Measurements from ENCODE around the gene ULK1. TPM values are rescaled to one million over a fixed set of nuclear protein-coding genes. Genes with fewer than 3 reads are reported as not detected.

The ULK1 gene
- total RNA-seq, 1 experiment from 2014 or later: 67.8 TPM

- no peak for TF ChIP-seq CREB1 (CRISPR knock-in tag; IDR thresholded peaks at IDR 0.05)
- TF ChIP-seq CDX4 (CRISPR knock-in tag; IDR thresholded peaks at IDR 0.05; ENCODE audit: borderline replicate concordance): no peak
- TF ChIP-seq EMX1 (CRISPR knock-in tag; IDR thresholded peaks at IDR 0.05): no peak
- no peak for TF ChIP-seq ZNF396 (CRISPR knock-in tag; IDR thresholded peaks at IDR 0.05; ENCODE audit: borderline replicate concordance)
- no peak for TF ChIP-seq OVOL2 (CRISPR knock-in tag; IDR thresholded peaks at IDR 0.05; ENCODE audit: borderline replicate concordance)
- Mint-ChIP-seq H3K27ac (no peak overlapping the region), H3K27me3 (ENCODE audit: low read depth) (no peaks in the 10 kb centered on the region), H3K36me3 (peaks cover 33% of the 10 kb centered on the region), H3K4me3 (no peak overlapping the region), H3K9me3 (no peaks in the 10 kb centered on the region), H3K4me1 (no peaks in the 10 kb centered on the region)
- no peak for ATAC-seq
- POLR2A ChIA-PET: no interaction called here
- no peak for DNase-seq (ENCODE audit: low spot score)
- CTCF ChIA-PET: no interaction called here
These were observed 49.8 kb upstream of the ULK1 start for GRCh38 chr12:131844656-131845055.

- Mint-ChIP-seq H3K9me3 (no peaks in the 10 kb centered on the region), H3K4me1 (no peaks in the 10 kb centered on the region), H3K27me3 (ENCODE audit: low read depth) (no peaks in the 10 kb centered on the region), H3K27ac (no peak overlapping the region), H3K4me3 (no peak overlapping the region), H3K36me3 (peaks cover 33% of the 10 kb centered on the region)
- CTCF ChIA-PET: no interaction called here
- ATAC-seq (no peak), DNase-seq (ENCODE audit: low spot score) (no peak)
- POLR2A ChIA-PET: no interaction called here
- TF ChIP-seq CREB1 (CRISPR knock-in tag; IDR thresholded peaks at IDR 0.05) (no peak), ZNF425 (CRISPR knock-in tag; conservative IDR thresholded peaks at IDR 0.05) (no peak), ZNF232 (CRISPR knock-in tag; IDR thresholded peaks at IDR 0.05) (no peak), NFE2L1 (CRISPR knock-in tag; IDR thresholded peaks at IDR 0.05) (no peak), PREB (CRISPR knock-in tag; IDR thresholded peaks at IDR 0.05; ENCODE audit: borderline replicate concordance) (no peak), ATF3 (CRISPR knock-in tag; conservative IDR thresholded peaks at IDR 0.05) (no peak), RORB (CRISPR knock-in tag; IDR thresholded peaks at IDR 0.05) (no peak), ZNF512 (CRISPR knock-in tag; IDR thresholded peaks at IDR 0.05; ENCODE audit: borderline replicate concordance) (no peak)
These were observed 49.3 kb upstream of the ULK1 start for GRCh38 chr12:131845121-131845520.

GRCh38 chr12:131847456-131847855 is 47.0 kb upstream of the ULK1 start:
- peaks cover 23% of the 10 kb centered on the region for H3K36me3 Mint-ChIP-seq
- no peak overlapping the region for H3K4me3 Mint-ChIP-seq
- H3K9me3 Mint-ChIP-seq: no peaks in the 10 kb centered on the region
- ChIA-PET POLR2A (no interaction called here), CTCF (no interaction called here)
- H3K27me3 Mint-ChIP-seq (ENCODE audit: low read depth): no peaks in the 10 kb centered on the region
- no peaks in the 10 kb centered on the region for H3K4me1 Mint-ChIP-seq
- ATAC-seq (no peak), DNase-seq (ENCODE audit: low spot score) (no peak)
- no peak overlapping the region for H3K27ac Mint-ChIP-seq
- TF ChIP-seq CREM (CRISPR knock-in tag; IDR thresholded peaks at IDR 0.05) (no peak), ETV6 (CRISPR knock-in tag; IDR thresholded peaks at IDR 0.05) (no peak), E2F4 (CRISPR knock-in tag; IDR thresholded peaks at IDR 0.05; ENCODE audit: borderline replicate concordance, low read depth) (no peak), ZBTB43 (CRISPR knock-in tag; IDR thresholded peaks at IDR 0.05) (no peak), SMAD3 (CRISPR knock-in tag; IDR thresholded peaks at IDR 0.05; ENCODE audit: borderline replicate concordance) (no peak), MYBL2 (CRISPR knock-in tag; IDR thresholded peaks at IDR 0.05) (no peak), NR1H2 (CRISPR knock-in tag; IDR thresholded peaks at IDR 0.05) (no peak), ELF4 (CRISPR knock-in tag; IDR thresholded peaks at IDR 0.05; ENCODE audit: low read depth) (no peak), ZNF138 (CRISPR knock-in tag; conservative IDR thresholded peaks at IDR 0.05) (no peak), IRF2 (CRISPR knock-in tag; IDR thresholded peaks at IDR 0.05; ENCODE audit: borderline replicate concordance, low read depth) (no peak)
